GM18873 (cell line): ENCODE results near the gene BMP6.

Experiments used
- ATAC-seq: cut with Tn5 transposase; IDR thresholded peaks from one replicate; pipeline ENCODE4 v1.9.1; 2021; ENCODE audit warnings: mild to moderate bottlenecking, moderate library complexity, moderate number of reproducible peaks; ENCODE audit not compliant: unreplicated experiment, low FRiP score

Gene BMP6

GRCh38 chr6:7707787-7708186, 18.1 kb upstream of the BMP6 start:
- ATAC-seq = no peak

- no peak for ATAC-seq
These were observed 6.5 kb upstream of the BMP6 start for GRCh38 chr6:7719364-7719850.

DNA sequence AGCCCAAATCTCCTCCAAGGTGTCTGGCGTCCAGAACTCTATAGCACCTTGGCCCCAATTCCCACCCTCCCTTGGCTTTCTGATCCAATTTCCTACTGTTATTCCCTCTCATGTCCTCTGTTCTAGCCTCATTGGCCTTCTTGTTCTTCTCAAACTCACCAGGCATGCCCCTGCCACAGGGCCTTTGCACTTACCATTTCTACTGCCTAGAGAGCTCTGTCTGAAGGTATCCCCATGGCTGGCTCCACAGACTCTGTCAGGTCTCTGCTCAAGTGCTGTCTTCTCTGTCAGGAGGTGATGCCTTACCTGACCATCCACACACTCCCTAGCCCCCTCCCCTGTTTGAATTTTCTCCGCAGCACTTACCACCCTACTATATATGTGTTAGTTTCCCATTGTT, 5.6 kb upstream of the BMP6 start:
- no peak for ATAC-seq

GRCh38 chr6:7721649-7722048, 4.2 kb upstream of the BMP6 start:
- ATAC-seq = no peak

GRCh38 chr6:7723041-7723447, 2.9 kb upstream of the BMP6 start:
- no peak for ATAC-seq

DNA sequence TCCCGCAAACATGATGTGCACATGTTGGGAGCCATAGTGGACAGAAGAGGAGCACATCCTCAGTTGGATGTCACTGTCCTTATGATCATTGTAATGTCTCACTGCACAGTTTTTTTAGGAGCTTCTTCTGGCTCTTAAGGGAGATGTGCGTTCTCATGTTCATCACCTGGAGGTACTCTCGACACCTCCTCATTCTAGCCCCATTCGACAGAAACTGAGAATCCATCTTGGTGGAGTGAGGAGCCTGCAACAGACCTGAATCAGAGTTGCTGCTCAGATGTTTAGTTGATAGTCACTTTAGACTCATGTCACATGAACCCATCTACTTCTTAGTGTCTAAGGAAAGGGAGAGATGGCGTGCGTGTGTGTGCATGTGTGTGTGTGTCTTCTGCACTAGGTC, 2.3 kb upstream of the BMP6 start:
- ATAC-seq = no peak

- no peak for ATAC-seq
These were observed 487 bp upstream of the BMP6 start for GRCh38 chr6:7725412-7725811.

- no peak for ATAC-seq
These were observed 652 bp downstream of the BMP6 start for GRCh38 chr6:7726416-7727085.

DNA sequence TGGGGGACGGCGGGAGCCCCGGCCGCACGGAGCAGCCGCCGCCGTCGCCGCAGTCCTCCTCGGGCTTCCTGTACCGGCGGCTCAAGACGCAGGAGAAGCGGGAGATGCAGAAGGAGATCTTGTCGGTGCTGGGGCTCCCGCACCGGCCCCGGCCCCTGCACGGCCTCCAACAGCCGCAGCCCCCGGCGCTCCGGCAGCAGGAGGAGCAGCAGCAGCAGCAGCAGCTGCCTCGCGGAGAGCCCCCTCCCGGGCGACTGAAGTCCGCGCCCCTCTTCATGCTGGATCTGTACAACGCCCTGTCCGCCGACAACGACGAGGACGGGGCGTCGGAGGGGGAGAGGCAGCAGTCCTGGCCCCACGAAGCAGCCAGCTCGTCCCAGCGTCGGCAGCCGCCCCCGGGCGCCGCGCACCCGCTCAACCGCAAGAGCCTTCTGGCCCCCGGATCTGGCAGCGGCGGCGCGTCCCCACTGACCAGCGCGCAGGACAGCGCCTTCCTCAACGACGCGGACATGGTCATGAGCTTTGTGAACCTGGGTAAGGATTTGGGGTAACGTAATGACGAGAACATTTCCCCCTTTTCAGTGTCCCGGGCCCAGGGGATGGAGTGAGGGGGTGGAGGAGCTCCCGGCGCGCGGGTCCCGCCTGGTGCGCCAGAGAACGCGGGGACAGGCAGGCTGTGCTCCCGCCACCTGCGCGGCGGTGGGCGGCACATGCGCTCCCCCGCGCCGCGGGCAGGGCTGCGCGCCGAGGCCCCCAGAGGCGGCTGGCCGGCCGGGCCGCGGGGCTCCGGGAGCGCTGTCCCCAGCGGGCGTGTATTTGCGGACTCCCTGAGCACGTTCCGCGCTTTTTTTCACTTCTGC, 1.4 kb downstream of the BMP6 start:
- no peak for ATAC-seq

DNA sequence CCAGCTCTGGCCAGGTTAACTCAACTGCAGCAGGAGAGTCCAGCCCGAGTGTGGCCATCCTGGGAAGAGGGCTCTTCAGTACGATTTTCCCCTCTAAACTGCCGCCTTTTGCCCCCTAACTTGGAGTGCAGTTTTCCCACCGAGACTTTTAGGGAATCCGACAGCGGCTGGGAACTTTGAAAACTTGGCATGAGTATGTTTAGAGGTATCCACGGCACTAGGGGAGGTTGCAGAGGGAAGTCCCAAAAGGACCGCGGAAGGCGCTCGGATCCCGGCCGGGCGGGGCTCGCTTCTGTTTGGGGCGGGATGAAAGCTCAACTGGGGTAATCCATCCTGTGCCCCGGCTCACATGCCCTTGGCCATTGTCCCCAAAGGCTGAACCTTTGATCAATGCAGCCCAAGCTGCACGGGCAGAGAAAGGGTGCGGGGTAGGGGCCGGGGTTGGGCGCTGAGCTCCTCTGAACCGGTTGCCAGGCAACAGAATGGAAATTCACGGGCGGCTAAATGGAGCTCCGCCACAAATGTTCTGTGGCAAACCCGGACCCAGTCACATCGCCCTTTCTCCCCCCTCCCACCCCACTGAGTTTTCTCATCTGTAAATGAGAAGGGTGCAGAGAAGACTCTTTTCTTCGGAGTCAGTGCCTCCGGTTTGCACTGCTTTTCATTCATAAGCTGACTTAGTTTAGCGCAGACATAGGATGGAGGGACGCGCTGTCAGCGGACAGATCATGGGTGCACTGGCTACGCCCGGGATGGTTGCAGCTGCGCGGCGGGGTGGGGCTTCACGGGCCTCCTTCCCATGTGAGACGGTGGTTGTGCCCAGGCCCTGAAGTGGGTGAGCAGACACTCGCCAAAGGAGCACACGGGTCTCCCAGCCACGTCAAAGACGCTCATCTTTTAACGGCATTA, 2.3 kb downstream of the BMP6 start:
- no peak for ATAC-seq

- ATAC-seq = no peak
These were observed 3.1 kb downstream of the BMP6 start for GRCh38 chr6:7728855-7729590.

DNA sequence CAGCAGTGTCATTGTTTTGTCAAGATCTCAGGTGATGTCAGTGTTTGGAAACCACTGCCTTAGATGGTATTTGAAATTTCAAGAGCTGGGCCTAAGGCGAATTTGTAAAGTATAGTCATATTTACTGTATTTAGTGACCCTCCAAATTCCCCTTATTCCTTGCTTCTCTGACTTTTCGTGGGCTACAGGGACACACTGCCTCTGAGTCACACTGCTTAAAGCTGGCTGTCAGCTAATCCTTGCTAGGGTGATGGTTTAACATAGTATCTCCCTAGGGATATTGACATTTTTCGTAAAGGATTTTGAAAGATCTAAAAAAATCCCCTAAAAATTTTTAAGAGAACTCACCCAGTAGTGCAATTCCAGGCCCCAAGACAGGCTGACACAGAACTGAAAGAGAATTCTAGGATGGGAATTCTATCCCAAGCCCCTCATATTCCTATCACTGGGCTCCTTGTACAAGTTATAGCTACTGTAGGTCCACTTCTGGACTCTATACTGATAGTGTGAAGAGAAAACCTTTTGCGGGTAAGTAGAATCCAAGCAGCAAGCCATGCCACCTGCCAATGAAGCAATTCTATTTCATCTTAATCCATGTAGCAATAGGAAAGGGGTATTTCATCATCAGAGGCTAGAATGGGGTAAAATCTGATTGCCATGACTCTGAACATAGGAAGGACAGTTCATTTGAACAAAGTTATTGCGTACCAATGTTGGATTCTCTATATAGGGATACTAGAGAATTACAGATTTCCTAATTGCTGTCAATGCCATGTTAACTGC, 4.3 kb downstream of the BMP6 start:
- ATAC-seq = no peak

DNA sequence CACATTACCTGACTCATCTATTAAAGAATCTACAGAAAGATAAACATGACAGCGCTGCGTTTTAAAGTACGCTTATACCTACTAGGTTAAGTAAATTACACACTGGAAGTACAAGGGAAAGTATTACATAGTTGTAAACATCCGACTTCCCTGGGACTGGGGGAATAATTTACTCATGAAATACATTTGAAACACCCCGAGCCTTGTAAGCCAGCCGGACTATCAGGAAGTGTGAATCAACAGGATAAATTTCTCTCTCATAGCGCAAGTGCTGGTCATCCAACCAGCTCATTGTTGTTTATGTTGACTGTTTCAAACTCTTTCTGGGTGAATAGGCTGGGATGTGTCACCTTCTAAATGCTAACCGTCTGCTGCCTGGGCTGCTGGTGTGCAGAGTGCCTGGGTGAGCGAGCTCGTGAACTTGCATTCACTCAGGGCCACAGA, 4.9 kb downstream of the BMP6 start:
- no peak for ATAC-seq

DNA sequence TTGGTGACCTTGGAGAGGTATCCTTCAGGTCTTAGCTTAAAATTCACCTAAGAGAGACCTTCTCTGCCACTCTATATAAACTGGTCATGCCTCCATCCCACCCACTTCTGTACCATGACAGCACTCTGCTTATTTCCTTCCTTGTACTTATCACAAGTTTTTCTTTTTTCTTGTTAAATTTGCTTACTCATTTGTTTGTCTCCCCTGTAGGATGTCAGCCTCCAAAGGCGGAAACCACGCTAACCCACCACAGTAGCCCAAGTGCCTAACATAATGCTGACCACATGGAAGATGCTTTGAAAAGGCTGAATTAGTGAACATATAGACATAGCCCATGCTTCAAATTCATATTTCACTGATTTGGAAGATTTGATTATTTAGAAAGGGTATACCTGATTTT, 5.4 kb downstream of the BMP6 start:
- ATAC-seq = no peak

GRCh38 chr6:7732228-7732627, 6.3 kb downstream of the BMP6 start:
- ATAC-seq = no peak

DNA sequence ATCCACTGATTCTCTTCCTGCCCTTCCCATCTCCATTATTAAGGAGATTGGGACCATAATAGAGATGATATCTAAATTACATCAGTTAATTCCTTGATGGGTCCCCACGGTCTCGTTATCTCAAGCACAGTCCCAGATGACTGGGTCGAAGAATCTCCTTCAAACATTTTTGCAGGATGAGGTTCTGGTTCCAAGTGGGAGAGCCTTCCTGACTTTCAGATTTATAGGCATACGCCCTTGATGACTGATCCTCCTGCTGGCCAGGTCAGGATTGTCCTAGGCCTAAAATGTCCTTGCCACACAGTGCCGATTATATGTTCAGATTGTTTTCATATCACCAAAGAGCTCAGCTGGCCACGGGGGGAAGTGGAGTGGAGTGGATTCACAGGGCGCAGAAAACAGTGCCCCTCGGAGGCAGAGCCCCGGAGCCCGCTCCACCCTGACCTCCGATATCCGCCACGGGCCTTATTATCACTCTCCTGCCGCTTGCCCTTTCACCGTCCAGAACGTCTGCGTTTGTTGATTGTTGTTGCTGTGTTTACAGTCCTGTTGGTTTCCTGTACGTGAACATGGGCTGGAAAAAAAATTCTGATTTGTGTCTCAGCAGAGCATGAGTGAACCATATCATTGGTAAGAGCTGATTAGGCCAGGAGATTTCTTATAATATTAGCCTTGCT, 8.9 kb downstream of the BMP6 start:
- no peak for ATAC-seq

DNA sequence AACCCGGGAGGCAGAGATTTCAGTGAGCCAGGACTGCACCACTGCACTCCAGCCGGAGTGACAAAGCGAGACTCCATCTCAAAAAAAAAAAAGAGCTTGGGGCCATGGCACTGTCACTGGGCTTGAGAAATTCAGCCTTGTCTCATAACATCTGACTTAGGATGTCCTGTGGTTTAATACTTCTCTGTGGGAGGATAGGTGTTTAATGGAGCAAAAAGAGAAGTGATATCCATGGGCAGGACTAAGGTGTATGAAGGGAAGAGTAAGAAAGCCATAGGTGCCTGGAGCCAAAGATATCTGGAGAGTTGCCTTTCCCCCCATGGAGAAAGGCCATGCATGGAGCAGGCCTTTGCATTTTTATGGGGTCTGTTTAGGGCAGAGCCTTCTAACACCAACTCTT, 11.2 kb downstream of the BMP6 start:
- no peak for ATAC-seq

DNA sequence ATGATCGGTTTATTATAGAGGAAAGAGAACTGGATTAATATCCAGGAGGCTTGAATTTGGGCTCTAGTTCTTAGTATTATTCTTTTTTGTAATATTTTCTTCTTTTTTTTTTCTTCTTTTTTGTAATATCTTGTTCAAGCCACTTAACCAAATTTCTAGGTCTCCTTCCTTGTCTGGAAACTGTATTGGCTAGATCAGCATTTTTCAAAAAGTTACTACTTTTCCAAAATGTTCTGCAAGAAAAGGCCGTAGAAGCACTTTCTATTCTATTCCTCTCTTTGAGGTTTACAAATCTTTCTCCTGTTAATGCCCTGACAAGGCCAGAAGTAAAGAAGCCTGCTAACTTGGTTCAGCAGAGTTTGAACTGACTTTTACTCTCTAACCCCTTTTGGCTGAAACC, 12.0 kb downstream of the BMP6 start:
- no peak for ATAC-seq
